Smooth muscle cell (in vitro differentiated cells): Measurements from ENCODE around the gene UBTD1. TPM values are rescaled to one million over a fixed set of nuclear protein-coding genes. Genes with fewer than 3 reads are reported as not detected.
A peak's percentile ranks its signal among the peaks of the same experiment; 100 is the strongest.

ENCODE experiments used
- DNase-seq: peaks from one replicate; lab custom pipeline; 2025; ENCODE audit not compliant: unreplicated experiment; lab: John Stamatoyannopoulos, UW
- H2AFZ ChIP-seq: fragments of 200-600 bp; sonication (generic); 2 replicates; pipeline ENCODE4 v1.6.0; 2016; ENCODE audit warnings: antibody characterized with exemption, low read depth, mild to moderate bottlenecking
- H3F3A ChIP-seq: fragments of 200-600 bp; sonication (generic); 2 replicates; pipeline ENCODE4 v1.6.0; 2017; ENCODE audit warnings: antibody characterized with exemption, low read depth
- H3K27ac ChIP-seq: fragments of 200-600 bp; sonication (generic); 2 replicates; pipeline ENCODE4 v1.5.1; 2016; ENCODE audit warnings: low read depth, mild to moderate bottlenecking
- H3K27me3 ChIP-seq: fragments of 200-600 bp; sonication (generic); 2 replicates; pipeline ENCODE4 v1.6.1; 2016; ENCODE audit warnings: low read depth, mild to moderate bottlenecking
- H3K36me3 ChIP-seq: fragments of 200-600 bp; sonication (generic); 2 replicates; pipeline ENCODE4 v1.5.1; 2016; ENCODE audit warnings: low read depth
- H3K4me1 ChIP-seq: fragments of 200-600 bp; sonication (generic); 2 replicates; pipeline ENCODE4 v1.5.1; 2016; ENCODE audit warnings: low read depth
- H3K4me2 ChIP-seq: fragments of 200-600 bp; sonication (generic); 2 replicates; pipeline ENCODE4 v1.6.0; 2016; ENCODE audit warnings: mild to moderate bottlenecking
- H3K4me3 ChIP-seq: fragments of 200-600 bp; sonication (generic); 2 replicates; pipeline ENCODE4 v1.5.1; 2016; ENCODE audit warnings: mild to moderate bottlenecking
- H3K79me2 ChIP-seq: fragments of 200-600 bp; sonication (generic); 2 replicates; pipeline ENCODE4 v1.6.0; 2016; ENCODE audit warnings: low read depth, mild to moderate bottlenecking
- H3K9ac ChIP-seq: fragments of 200-600 bp; sonication (generic); 2 replicates; pipeline ENCODE4 v1.6.0; 2016; ENCODE audit warnings: low read depth
- H3K9me3 ChIP-seq: fragments of 200-600 bp; sonication (generic); replicated peaks from 2 replicates; pipeline ENCODE4 v1.5.1; 2016; ENCODE audit warnings: low read depth
- H4K20me1 ChIP-seq: fragments of 200-600 bp; sonication (generic); 2 replicates; pipeline ENCODE4 v1.6.0; 2016; ENCODE audit warnings: low read depth
- CTCF ChIP-seq: fragments of 200-600 bp; sonication (generic); IDR thresholded peaks from 2 replicates; pipeline ENCODE4 v1.5.1; 2017; ENCODE audit warnings: borderline replicate concordance, mild to moderate bottlenecking, antibody characterized with exemption; ENCODE audit not compliant: insufficient read depth, poor library complexity, severe bottlenecking
- WGBS: methylation state at CpG from one replicate; pipeline ENCODE4 v1.1.7; 2016; ENCODE audit warnings: low lambda C conversion rate; 5-methylcytosine and 5-hydroxymethylcytosine counted together
- polyA plus RNA-seq: library from polyadenylated mRNA; unstranded; fragments of >200 nt; fragmentation: Nextera tagmentation; extraction: Ambion mirVana; gene quantifications from 2 replicates; pipeline ENCODE4 v1.2.1, GENCODE V29; 2016
- total RNA-seq: library from RNA; depleted of rRNA; stranded (reverse); fragments of >200 nt; gene quantifications from 2 replicates; pipeline ENCODE4 v1.2.3, GENCODE V29; 2014

The UBTD1 gene
- total and polyA plus RNA-seq, 2 experiments from 2014 or later: 26.5 to 59.9 TPM

- no peak for DNase-seq
- H3K27ac ChIP-seq: no peak overlapping the region
- H3K27me3 ChIP-seq: no peaks in the 10 kb centered on the region
- no peak overlapping the region for H3K4me2 ChIP-seq
- H3K9ac ChIP-seq: no peak overlapping the region
- no peaks in the 10 kb centered on the region for H4K20me1 ChIP-seq
- no peaks in the 10 kb centered on the region for H3K9me3 ChIP-seq
- H3K4me1 ChIP-seq: no peaks in the 10 kb centered on the region
- H3K79me2 ChIP-seq: no peaks in the 10 kb centered on the region
- no peak overlapping the region for H3K4me3 ChIP-seq
- no peak overlapping the region for H2AFZ ChIP-seq
- TF ChIP-seq CTCF: peak; percentile 45
- H3K36me3 ChIP-seq: no peaks in the 10 kb centered on the region
- H3F3A ChIP-seq: no peaks in the 10 kb centered on the region
- 39% methylated on average over 2 of the region's 2 CpGs for WGBS
These were observed 113.7 kb downstream of the UBTD1 start for GRCh38 chr10:97612386-97612785.

GRCh38 chr10:97618285-97618684 lies 119.6 kb downstream of the UBTD1 start:
- no peaks in the 10 kb centered on the region for H3F3A ChIP-seq
- no peaks in the 10 kb centered on the region for H3K36me3 ChIP-seq
- no peaks in the 10 kb centered on the region for H3K27me3 ChIP-seq
- no peak overlapping the region for H3K27ac ChIP-seq
- no peak overlapping the region for H3K9ac ChIP-seq
- H3K4me2 ChIP-seq: no peak overlapping the region
- no peak for TF ChIP-seq CTCF
- 100% methylated on average over 4 of the region's 4 CpGs for WGBS
- no peaks in the 10 kb centered on the region for H3K9me3 ChIP-seq
- no peaks in the 10 kb centered on the region for H3K79me2 ChIP-seq
- no peak overlapping the region for H2AFZ ChIP-seq
- H3K4me1 ChIP-seq: no peaks in the 10 kb centered on the region
- no peak overlapping the region for H3K4me3 ChIP-seq
- no peaks in the 10 kb centered on the region for H4K20me1 ChIP-seq
- DNase-seq: no peak

GRCh38 chr10:97618733-97619132 lies 120.0 kb downstream of the UBTD1 start:
- H3K79me2 ChIP-seq: no peaks in the 10 kb centered on the region
- H3K4me3 ChIP-seq: no peak overlapping the region
- no peaks in the 10 kb centered on the region for H3K36me3 ChIP-seq
- no peak for DNase-seq
- no peak for TF ChIP-seq CTCF
- no peaks in the 10 kb centered on the region for H3F3A ChIP-seq
- no peak overlapping the region for H3K9ac ChIP-seq
- H3K4me1 ChIP-seq: no peaks in the 10 kb centered on the region
- H4K20me1 ChIP-seq: no peaks in the 10 kb centered on the region
- over 99% methylated on average over 4 of the region's 4 CpGs for WGBS
- no peak overlapping the region for H2AFZ ChIP-seq
- no peak overlapping the region for H3K4me2 ChIP-seq
- H3K9me3 ChIP-seq: no peaks in the 10 kb centered on the region
- H3K27me3 ChIP-seq: no peaks in the 10 kb centered on the region
- no peak overlapping the region for H3K27ac ChIP-seq

Other genes starting within 250 kb of the UBTD1 start
- 15.0 and 20.5 TPM in 2 replicates for gene ARHGAP19, start 206.3 kb upstream of the UBTD1 start, total RNA-seq
- gene ARHGAP19, start 206.3 kb upstream of the UBTD1 start, polyA plus RNA-seq: 3.5 and 4.4 TPM in 2 replicates
- 0.58 and 1.3 TPM in 2 replicates for gene FRAT1, start 179.7 kb upstream of the UBTD1 start, total RNA-seq
- gene FRAT1, start 179.7 kb upstream of the UBTD1 start, polyA plus RNA-seq: 1.0 and 1.3 TPM in 2 replicates
- 4.0 and 4.8 TPM in 2 replicates for gene FRAT2, start 164.2 kb upstream of the UBTD1 start, total RNA-seq
- 5.9 and 7.7 TPM in 2 replicates for gene FRAT2, start 164.2 kb upstream of the UBTD1 start, polyA plus RNA-seq
- 15.9 and 18.8 TPM in 2 replicates for gene RRP12, start 97.6 kb upstream of the UBTD1 start, total RNA-seq
- gene RRP12, start 97.6 kb upstream of the UBTD1 start, polyA plus RNA-seq: 14.1 and 21.7 TPM in 2 replicates
- 725 and 787 TPM in 2 replicates for gene PGAM1, start 72.7 kb upstream of the UBTD1 start, total RNA-seq
- 921 and 957 TPM in 2 replicates for gene PGAM1, start 72.7 kb upstream of the UBTD1 start, polyA plus RNA-seq
- gene EXOSC1, start 52.9 kb upstream of the UBTD1 start, total RNA-seq: 44.9 and 48.7 TPM in 2 replicates
- 61.5 and 97.5 TPM in 2 replicates for gene EXOSC1, start 52.9 kb upstream of the UBTD1 start, polyA plus RNA-seq
- gene ZDHHC16, start 52.7 kb upstream of the UBTD1 start, total RNA-seq: 48.5 and 50.3 TPM in 2 replicates
- 73.3 and 81.1 TPM in 2 replicates for gene ZDHHC16, start 52.7 kb upstream of the UBTD1 start, polyA plus RNA-seq
- 97.9 and 125 TPM in 2 replicates for gene MMS19, start 502 bp upstream of the UBTD1 start, total RNA-seq
- gene MMS19, start 502 bp upstream of the UBTD1 start, polyA plus RNA-seq: 76.8 and 81.4 TPM in 2 replicates
- gene ANKRD2, start 73.9 kb downstream of the UBTD1 start, total RNA-seq: not detected in 2 replicates
- 0.30 TPM in 1 of 2 replicates, not detected in the other for gene ANKRD2, start 73.9 kb downstream of the UBTD1 start, polyA plus RNA-seq
- not detected in 2 replicates for gene HOGA1, start 85.5 kb downstream of the UBTD1 start, total RNA-seq
- 0.10 TPM in 1 of 2 replicates, not detected in the other for gene HOGA1, start 85.5 kb downstream of the UBTD1 start, polyA plus RNA-seq
- not detected in 2 replicates for gene C10orf62, start 90.8 kb downstream of the UBTD1 start, total RNA-seq
- not detected in 2 replicates for gene C10orf62, start 90.8 kb downstream of the UBTD1 start, polyA plus RNA-seq
- gene MORN4, start 134.6 kb downstream of the UBTD1 start, total RNA-seq: 2.9 and 9.3 TPM in 2 replicates
- gene MORN4, start 134.6 kb downstream of the UBTD1 start, polyA plus RNA-seq: 11.3 and 16.8 TPM in 2 replicates
- gene PI4K2A, start 141.7 kb downstream of the UBTD1 start, total RNA-seq: 20.8 and 23.4 TPM in 2 replicates
- gene PI4K2A, start 141.7 kb downstream of the UBTD1 start, polyA plus RNA-seq: 20.4 and 21.0 TPM in 2 replicates
- 14.9 and 23.8 TPM in 2 replicates for gene AVPI1, start 188.3 kb downstream of the UBTD1 start, total RNA-seq
- gene AVPI1, start 188.3 kb downstream of the UBTD1 start, polyA plus RNA-seq: 26.9 and 32.5 TPM in 2 replicates
- 46.3 and 58.4 TPM in 2 replicates for gene MARVELD1, start 214.8 kb downstream of the UBTD1 start, total RNA-seq
- 95.5 and 132 TPM in 2 replicates for gene MARVELD1, start 214.8 kb downstream of the UBTD1 start, polyA plus RNA-seq
- 7.0 and 9.7 TPM in 2 replicates for gene ZFYVE27, start 238.2 kb downstream of the UBTD1 start, total RNA-seq
- 11.4 and 14.0 TPM in 2 replicates for gene ZFYVE27, start 238.2 kb downstream of the UBTD1 start, polyA plus RNA-seq